WERI-Rb-1 (cell line): ENCODE data around the gene LRIG1.

Experiments
- DNase-seq: peaks from one replicate; pipeline ENCODE4 v3.0.0-alpha.2; 2020
- H3K27ac ChIP-seq: fragments of 250-450 bp; sonication (Bioruptor Pico); 2 replicates; pipeline ENCODE4 v1.5.1; 2020; ENCODE audit warnings: mild to moderate bottlenecking, moderate library complexity
- H3K27me3 ChIP-seq: fragments of 250-450 bp; sonication (Bioruptor Pico); 2 replicates; pipeline ENCODE4 v1.5.1; 2021; ENCODE audit warnings: mild to moderate bottlenecking, low read depth, moderate library complexity; ENCODE audit not compliant: insufficient read depth, severe bottlenecking
- H3K36me3 ChIP-seq: fragments of 250-450 bp; sonication (Bioruptor Pico); 2 replicates; pipeline ENCODE4 v1.5.1; 2020; ENCODE audit warnings: mild to moderate bottlenecking, moderate library complexity
- H3K4me3 ChIP-seq: 2 replicates; pipeline ENCODE4 v1.5.1; 2011; ENCODE audit warnings: low read depth, mild to moderate bottlenecking, control low read depth, low read length
- H3K9me3 ChIP-seq: fragments of 250-450 bp; sonication (Bioruptor Pico); 2 replicates; pipeline ENCODE4 v1.5.1; 2021; ENCODE audit warnings: mild to moderate bottlenecking, moderate library complexity; ENCODE audit not compliant: severe bottlenecking
- TF ChIP-seq, protein P1 (sequence below): IDR thresholded peaks from 2 replicates; pipeline ENCODE4 v1.5.1; 2011; ENCODE audit warnings: low read depth, mild to moderate bottlenecking, control low read depth, inconsistent platforms, low read length

Gene LRIG1

GRCh38 chr3:66372681-66373350, 128.0 kb downstream of the LRIG1 start:
- DNase-seq = peak; percentile 58

GRCh38 chr3:66371432-66371831, 129.4 kb downstream of the LRIG1 start:
- no peak overlapping the region for H3K4me3 ChIP-seq
- H3K36me3 ChIP-seq = no peaks in the 10 kb centered on the region; the same call in 1 of the 2 replicates
- no peak overlapping the region for H3K27ac ChIP-seq
- no peak for DNase-seq
- no peaks in the 10 kb centered on the region for H3K9me3 ChIP-seq
- TF ChIP-seq, protein P1, sequence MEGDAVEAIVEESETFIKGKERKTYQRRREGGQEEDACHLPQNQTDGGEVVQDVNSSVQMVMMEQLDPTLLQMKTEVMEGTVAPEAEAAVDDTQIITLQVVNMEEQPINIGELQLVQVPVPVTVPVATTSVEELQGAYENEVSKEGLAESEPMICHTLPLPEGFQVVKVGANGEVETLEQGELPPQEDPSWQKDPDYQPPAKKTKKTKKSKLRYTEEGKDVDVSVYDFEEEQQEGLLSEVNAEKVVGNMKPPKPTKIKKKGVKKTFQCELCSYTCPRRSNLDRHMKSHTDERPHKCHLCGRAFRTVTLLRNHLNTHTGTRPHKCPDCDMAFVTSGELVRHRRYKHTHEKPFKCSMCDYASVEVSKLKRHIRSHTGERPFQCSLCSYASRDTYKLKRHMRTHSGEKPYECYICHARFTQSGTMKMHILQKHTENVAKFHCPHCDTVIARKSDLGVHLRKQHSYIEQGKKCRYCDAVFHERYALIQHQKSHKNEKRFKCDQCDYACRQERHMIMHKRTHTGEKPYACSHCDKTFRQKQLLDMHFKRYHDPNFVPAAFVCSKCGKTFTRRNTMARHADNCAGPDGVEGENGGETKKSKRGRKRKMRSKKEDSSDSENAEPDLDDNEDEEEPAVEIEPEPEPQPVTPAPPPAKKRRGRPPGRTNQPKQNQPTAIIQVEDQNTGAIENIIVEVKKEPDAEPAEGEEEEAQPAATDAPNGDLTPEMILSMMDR = no peak
- H3K27me3 ChIP-seq = no peaks in the 10 kb centered on the region

More at GRCh38 chr3:66372681-66373350, 128.0 kb downstream of the LRIG1 start:
- H3K27me3 ChIP-seq = no peaks in the 10 kb centered on the region
- TF ChIP-seq, protein P1 = peak; percentile 44
- no peak overlapping the region for H3K27ac ChIP-seq
- H3K36me3 ChIP-seq = peaks cover 3% of the 10 kb centered on the region
- H3K9me3 ChIP-seq = no peaks in the 10 kb centered on the region
- H3K4me3 ChIP-seq = no peak overlapping the region

DNA sequence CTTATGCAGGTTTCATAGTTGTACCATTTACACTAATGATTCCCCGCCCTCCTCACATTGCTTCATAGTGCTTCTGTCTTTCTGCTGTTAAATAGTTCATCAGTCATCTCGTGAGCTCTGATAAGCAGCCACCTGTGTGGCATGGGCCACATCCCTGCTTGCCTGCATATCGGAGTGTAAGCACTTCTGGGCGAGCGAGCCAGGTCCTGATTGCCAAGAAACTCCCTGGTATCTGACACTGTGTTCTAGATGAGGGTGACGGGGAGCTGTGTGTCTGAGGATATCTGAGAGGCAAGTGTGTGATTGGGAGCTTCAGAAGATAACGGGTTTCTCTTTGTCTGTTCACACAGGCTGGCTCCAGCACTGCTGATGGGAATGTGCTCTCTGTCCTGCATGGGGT, 130.6 kb downstream of the LRIG1 start:
- TF ChIP-seq, protein P1 = no peak
- Histone ChIP-seq H3K27me3 (no peaks in the 10 kb centered on the region), H3K36me3 (no peaks in the 10 kb centered on the region; the same call in 1 of the 2 replicates), H3K9me3 (no peaks in the 10 kb centered on the region), H3K4me3 (no peak overlapping the region), H3K27ac (no peak overlapping the region)
- DNase-seq = no peak

- no peak overlapping the region for H3K27ac ChIP-seq
- no peak for DNase-seq
- TF ChIP-seq, protein P1 = no peak
- no peaks in the 10 kb centered on the region for H3K27me3 ChIP-seq
- H3K9me3 ChIP-seq = no peaks in the 10 kb centered on the region
- H3K36me3 ChIP-seq = no peaks in the 10 kb centered on the region; the same call in 1 of the 2 replicates
- no peak overlapping the region for H3K4me3 ChIP-seq
Measured at GRCh38 chr3:66367979-66368378, 132.8 kb downstream of the LRIG1 start.

GRCh38 chr3:66366747-66367146, 134.1 kb downstream of the LRIG1 start:
- Histone ChIP-seq H3K27me3 (no peaks in the 10 kb centered on the region), H3K27ac (no peak overlapping the region), H3K4me3 (no peak overlapping the region), H3K36me3 (no peaks in the 10 kb centered on the region; the same call in 1 of the 2 replicates), H3K9me3 (no peaks in the 10 kb centered on the region)
- TF ChIP-seq, protein P1 = no peak
- DNase-seq = no peak

GRCh38 chr3:66365080-66365479, 135.7 kb downstream of the LRIG1 start:
- Histone ChIP-seq H3K27me3 (no peaks in the 10 kb centered on the region), H3K4me3 (no peak overlapping the region), H3K9me3 (no peaks in the 10 kb centered on the region), H3K36me3 (no peaks in the 10 kb centered on the region), H3K27ac (no peak overlapping the region)
- no peak for DNase-seq
- TF ChIP-seq, protein P1 = no peak
